Left renal pelvis (tissue), 4 donors: ENCODE data around the gene INPP5J. TPM values are rescaled to one million over a fixed set of nuclear protein-coding genes. Genes with fewer than 3 reads are reported as not detected.

ENCODE experiments used
- DNase-seq, 4 donors: peaks; one replicate each; pipeline ENCODE4 v3.0.0-alpha.2; 2013; ENCODE audit warnings: low read depth in 4 of 4, low spot score in 3 of 4
- polyA plus RNA-seq, 4 donors: library from polyadenylated mRNA; unstranded; fragments of 120-200 nt; gene quantifications; one replicate each; pipeline ENCODE4 v1.2.1, GENCODE V29; 2013; ENCODE audit not compliant: insufficient read length in 4 of 4

Gene INPP5J
- polyA plus RNA-seq, 4 donors, result 1.9 to 6.6 (median 4.7) TPM

DNA sequence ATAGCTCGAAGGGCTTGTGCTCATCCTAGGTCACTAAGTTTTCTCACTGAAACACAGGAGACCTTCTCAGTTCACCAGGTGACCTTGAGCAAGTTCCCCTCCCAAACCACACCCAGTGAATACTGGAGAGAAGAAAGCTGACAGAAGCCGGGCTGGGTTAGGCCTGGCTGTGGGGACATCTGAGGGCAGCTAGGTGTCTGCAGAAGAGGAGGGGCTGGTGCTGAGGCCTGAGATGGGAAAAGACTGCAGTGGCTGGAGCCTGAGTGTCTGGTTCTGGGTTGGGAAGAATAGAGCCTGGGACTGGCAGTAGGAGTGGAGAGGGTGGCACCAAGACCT lies 602 bp upstream of the INPP5J start:
- no peak for DNase-seq

DNA sequence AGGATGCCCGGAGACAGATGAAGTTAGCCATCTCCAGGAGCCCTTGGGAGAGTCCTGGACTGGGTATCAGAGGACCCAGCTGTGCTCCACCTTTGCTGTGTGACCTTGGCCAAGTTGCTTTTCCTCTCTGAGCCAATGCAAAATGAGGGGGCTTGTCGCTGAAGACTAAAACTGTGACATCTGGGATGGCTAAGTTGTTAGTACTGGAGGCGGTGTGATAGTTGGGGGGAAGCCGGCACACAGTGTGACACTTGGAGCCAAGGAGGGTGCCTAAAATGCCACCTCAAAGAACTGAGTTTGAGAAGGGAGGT lies 481 bp downstream of the INPP5J start:
- DNase-seq, result no peak

DNA sequence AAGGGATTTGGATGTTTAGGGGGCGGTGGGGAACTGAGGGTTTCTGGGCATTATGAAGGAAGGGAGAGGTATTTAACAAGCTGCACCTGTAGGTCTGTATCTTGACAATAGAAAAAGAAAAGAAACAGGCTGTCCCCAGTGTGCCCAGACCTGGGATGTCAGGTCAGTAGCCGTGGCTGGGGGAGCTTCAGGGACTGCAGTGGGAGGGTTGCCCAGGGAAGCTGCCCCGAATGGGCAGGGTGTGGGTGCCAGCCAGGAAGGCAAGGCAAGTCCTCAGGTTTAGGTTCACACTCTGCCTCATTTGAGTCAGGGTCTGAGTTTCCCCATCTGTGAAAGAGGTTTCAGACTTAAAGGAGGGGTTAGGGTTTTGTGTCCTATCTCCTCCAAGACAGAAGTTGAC lies 1.5 kb downstream of the INPP5J start:
- DNase-seq, result no peak

DNA sequence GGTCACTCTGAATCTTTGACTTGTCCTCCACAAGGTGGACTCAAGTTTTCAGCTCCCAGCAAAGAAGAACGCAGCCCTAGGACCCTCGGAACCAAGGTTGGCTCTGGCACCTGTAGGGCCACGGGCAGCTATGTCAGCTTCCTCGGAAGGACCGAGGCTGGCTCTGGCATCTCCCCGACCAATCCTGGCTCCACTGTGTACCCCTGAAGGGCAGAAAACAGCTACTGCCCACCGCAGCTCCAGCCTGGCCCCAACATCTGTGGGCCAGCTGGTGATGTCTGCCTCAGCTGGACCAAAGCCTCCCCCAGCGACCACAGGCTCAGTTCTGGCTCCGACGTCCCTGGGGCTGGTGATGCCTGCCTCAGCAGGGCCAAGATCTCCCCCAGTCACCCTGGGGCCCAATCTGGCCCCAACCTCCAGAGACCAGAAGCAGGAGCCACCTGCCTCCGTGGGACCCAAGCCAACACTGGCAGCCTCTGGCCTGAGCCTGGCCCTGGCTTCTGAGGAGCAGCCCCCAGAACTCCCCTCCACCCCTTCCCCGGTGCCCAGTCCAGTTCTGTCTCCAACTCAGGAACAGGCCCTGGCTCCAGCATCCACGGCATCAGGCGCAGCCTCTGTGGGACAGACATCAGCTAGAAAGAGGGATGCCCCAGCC lies 2.2 kb downstream of the INPP5J start:
- no peak for DNase-seq

DNA sequence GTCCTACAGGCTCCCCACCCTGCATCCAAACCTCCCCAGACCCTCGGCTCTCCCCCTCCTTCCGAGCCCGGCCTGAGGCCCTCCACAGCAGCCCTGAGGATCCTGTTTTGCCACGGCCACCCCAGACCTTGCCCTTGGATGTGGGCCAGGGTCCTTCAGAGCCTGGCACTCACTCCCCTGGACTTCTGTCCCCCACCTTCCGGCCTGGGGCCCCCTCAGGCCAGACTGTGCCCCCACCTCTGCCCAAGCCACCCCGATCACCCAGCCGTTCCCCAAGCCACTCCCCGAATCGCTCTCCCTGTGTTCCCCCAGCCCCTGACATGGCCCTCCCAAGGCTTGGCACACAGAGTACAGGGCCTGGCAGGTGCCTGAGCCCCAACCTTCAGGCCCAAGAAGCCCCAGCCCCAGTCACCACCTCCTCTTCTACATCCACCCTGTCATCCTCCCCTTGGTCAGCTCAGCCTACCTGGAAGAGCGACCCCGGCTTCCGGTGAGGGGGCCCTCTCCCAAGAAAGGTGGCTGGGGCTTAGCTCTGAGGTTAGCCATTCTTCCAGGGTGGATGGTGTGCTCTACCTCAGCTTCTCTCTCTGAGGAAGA lies 2.9 kb downstream of the INPP5J start:
- no peak for DNase-seq

DNA sequence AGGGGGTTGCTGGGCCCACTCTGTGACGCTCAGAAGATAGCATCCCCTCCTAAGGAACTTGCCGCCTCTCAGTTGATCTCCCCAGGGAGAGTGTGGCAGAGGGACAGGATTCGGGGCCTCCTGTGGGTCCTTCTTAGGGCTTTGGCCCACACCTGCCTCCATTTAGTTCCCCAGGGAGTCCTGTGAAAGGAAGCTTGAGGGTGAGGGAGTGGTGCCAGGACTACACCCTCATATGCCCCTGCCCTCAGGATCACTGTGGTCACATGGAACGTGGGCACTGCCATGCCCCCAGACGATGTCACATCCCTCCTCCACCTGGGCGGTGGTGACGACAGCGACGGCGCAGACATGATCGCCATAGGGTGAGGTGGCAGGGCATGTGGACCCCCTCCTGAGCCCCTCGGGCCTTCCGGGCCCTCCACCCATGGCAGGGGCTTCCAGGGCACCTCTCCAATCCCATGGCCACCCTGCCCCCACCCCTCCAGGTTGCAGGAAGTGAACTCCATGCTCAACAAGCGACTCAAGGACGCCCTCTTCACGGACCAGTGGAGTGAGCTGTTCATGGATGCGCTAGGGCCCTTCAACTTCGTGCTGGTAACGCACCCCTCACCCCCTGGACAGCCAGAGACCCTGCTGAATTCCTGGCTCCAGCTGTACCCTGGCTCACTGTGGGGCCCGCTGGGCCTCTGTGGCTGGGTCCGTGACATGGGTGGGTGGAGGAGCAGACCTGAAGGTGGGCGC lies 3.5 kb downstream of the INPP5J start:
- no peak for DNase-seq

DNA sequence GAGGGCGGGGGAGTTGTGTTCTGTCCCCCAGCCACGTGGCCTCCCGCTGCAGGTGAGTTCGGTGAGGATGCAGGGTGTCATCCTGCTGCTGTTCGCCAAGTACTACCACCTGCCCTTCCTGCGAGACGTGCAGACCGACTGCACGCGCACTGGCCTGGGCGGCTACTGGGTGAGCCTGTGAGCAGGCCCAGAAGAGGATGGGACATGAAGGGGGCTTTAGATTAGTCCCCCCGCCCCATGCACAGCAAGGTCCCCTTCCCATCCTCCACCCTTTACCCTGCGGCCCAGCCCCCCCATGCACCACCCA lies 4.1 kb downstream of the INPP5J start:
- no peak for DNase-seq

DNA sequence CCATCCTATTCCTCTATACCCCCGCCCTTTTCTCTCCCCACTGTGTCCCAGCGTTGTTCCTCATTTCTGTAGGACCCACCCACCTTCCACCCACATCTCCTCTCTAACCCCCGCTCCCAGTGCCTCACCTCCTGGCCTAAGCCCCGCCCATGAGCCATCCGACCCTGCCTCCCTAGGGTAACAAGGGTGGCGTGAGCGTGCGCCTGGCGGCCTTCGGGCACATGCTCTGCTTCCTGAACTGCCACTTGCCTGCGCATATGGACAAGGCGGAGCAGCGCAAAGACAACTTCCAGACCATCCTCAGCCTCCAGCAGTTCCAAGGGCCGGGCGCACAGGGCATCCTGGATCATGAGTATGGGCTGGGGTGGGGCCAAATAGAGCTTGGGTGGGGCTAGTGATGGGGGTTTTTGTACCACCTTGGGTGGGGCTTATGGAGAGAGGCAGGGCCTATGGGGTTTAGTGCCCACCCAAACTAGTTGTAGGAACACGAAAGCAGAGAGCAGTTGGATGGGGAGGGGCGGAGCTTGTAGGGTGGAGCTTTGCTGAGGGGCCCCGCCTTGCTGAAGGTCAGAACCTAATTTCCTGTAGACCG lies 4.5 kb downstream of the INPP5J start:
- no peak for DNase-seq

DNA sequence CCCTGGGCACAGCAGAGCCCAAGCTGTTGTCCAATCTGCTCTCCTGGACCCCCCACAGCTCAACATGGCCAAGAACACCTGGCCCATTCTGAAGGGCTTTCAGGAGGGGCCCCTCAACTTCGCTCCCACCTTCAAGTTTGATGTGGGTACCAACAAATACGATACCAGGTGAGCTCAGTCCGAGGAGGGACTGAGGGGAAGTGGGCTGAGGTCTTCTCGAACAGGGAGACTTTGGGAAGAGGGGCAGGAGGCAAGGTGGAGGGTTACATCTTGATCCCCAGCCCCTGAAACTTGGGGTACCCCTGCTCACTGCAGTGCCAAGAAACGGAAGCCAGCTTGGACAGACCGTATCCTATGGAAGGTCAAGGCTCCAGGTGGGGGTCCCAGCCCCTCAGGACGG lies 5.4 kb downstream of the INPP5J start:
- no peak for DNase-seq

DNA sequence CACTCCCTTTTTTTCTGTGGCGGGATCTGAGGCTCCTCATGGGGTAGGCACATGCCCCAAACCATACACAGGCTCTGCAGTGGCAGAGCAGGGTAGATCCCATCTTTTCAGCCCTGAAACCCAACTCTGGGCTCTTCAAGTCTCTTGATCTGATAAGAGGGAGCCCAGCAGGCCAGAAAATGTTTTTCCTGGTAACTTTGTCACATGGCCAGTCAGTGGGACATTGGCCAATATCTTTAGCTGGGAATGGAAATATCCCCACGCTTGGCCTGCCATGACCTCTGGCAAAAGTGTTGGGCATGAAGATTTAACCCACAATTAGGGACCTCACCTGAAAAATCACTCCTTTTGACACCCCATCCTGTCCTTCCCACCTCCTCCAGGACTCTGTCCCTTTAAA lies 8.1 kb downstream of the INPP5J start:
- DNase-seq, result no peak

DNA sequence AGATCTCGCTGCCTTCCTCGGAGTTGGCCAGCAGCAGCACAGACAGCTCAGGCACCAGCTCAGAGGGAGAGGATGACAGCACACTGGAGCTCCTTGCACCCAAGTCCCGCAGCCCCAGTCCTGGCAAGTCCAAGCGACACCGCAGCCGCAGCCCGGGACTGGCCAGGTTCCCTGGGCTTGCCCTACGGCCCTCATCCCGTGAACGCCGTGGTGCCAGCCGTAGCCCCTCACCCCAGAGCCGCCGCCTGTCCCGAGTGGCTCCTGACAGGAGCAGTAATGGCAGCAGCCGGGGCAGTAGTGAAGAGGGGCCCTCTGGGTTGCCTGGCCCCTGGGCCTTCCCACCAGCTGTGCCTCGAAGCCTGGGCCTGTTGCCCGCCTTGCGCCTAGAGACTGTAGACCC lies 11.1 kb downstream of the INPP5J start:
- DNase-seq, result no peak

DNA sequence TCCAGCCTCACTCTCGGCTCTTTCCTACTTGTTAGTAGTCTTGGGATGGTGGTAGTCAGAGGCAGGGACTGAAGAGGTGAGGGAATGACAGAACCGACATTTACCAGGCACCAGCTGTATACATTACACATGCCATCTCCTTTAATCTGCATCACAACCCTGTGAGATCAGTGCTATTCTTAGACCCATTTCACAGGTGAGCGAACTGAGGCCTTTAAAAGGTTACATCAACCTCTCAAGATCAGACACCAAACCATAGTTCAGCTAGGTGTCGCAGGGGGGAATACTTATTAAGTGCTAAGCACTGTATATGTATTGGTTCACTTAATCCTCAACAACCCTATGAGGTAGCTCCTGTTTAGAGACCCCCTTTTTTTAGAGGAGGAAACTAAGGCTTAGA lies 11.9 kb downstream of the INPP5J start:
- DNase-seq, result no peak

DNA sequence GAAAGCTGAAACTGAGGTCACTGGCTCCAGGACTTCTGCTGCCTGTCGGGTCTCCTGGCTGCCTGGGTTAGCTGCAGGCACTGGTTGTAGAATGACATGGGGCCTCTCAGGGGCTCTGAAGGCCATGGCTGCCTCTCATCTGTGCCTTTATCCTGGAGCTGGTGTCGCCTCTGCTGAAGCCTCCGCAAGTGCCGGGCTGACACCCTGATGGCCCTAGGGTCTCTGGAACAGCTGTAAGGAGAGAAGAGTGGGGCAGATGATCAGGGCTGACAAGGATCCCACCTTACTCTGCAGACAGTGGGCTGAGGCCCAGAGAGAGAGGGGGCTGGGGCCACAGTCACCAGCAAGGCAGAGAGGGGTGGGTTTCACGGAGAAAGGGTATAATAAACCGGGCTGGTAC lies 12.9 kb downstream of the INPP5J start:
- no peak for DNase-seq

DNA sequence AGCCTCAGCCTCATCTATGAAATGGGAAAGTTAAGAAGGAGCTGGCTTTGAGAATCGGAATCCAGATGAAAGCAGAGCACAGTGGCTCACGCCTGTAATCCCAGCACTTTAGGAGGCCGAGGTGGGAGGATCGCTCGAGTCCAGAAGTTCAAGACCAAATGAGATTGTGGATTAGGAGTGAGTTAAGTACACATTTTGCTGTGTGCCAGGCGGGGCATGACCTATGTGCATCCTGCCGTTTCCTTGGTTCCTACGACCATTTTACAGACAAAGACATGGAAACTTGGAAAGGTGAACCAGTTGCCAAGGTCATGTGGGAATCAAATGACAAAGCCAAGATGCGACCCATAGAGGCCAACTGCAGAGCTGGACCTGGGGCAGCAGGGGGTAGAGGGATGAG lies 13.4 kb downstream of the INPP5J start:
- DNase-seq, result no peak

DNA sequence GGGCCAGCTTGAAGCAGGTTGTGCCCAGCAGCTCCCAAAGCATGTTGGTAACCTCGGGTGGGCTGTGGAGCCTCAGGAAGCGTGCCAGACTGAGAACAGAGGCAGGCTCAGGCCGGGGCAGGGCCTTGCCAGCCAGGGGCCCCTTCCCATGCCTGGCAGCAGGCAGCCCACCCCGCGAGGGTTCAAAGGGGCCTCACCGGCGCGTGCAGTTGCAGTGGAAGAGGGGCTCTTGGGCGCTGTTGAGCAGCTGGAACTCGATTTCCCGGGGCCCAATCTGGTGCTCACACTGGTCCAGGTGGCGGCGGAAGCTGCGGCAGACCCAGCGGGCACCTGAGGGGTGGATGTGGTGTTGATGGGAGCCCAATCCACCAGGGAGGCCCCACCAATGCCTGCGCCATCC lies 13.9 kb downstream of the INPP5J start:
- no peak for DNase-seq

DNA sequence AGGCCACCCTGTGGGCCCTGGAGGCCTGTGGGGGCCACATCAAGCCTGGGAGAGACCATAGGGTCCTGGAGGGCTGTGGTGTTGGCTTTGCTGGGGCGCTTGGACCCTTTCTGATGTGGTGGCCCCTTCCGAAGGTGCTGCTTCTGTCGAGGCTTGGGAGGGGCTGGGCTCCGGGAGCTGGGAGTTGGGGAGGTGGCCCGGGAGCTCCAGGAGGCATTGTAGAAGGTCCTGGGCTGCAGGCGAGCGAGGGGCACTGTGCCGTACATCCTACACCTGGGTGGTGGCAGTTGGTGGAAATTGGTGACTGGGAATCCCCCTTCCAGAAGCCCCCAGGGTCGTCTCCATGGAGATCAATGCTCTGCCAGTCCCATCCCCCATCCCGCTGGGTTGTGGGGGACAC lies 15.0 kb downstream of the INPP5J start:
- no peak for DNase-seq

DNA sequence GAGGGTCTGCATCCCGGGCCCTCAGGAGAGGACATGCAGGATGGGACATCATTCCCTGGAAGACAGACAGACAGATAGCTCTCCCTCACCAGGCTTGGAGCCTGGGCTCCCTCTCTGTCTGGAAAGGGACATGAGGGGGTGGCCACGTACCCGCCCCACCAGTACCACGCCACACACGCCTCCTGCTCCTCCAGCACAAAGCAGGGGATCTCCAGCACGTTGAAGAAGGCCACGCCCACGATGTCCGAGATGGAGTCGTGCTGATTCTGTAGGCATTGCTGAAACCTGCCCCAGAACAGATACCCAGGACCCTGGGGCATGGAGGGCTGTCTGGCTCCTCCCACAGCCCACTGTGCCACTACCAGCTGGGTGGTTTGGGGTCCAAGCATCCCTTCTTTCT lies 15.4 kb downstream of the INPP5J start:
- no peak for DNase-seq

DNA sequence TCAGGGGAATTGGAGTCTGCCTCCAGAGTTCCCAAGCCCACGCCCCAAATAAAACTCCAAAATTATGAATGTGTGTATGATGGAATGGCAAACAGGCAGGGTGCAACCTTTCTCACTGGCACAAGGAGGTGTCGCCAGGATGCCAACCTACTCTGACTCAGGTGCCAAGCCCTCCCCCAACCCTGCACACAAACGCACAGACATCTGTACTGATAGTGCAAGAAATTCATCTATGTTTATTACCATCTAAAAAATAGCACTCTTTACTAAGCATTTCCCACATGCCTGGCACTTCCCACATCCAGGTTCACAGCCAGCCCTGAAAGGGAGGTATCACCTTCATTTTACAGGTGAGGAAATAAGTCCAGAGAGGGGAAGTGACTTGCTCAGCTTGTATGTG lies 16.3 kb downstream of the INPP5J start:
- DNase-seq, result no peak

DNA sequence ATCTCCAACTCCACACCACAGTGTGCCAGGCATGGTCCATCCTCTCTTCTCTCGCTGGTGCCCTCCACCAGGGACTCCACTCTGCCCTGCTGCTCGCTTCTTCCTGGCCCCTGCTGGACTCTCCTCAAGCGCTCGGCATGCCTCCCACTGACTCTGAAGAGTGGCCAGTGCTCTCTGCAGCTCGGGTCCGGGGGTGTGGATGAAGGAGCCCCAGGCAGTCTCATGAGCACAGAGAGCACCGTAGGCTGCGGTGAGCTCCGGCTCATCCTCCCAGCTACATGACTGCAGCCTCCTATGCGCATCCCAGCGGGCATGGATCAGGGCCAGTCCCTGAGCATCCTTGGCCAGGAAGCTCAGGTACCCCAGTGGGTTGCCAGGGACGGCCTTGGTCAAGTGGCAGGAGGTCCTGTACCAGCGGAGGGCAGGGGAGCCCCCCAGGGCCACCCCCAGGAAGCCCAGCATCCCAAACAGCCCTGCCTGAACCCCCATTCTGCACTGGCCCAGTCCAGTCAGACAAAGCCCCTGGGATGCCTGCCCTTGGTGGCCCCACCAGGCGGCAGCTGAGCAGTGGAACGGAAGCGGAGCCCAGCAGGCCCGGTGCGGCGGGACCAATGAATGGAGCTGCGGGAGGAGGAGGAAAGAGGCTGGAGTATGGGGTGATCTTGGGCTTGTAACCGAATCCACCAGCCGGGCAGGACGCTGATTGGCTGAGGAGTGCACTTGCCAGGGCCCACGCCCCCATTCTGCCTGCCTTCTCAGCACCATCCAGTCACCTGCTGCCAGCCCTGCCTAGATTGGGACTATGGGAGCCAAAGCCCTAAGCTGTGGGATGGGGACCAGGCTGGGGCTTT lies 17.3 kb downstream of the INPP5J start, which contains the start of gene PLA2G3:
TSS of gene PLA2G3 (minus strand) at position 643 of the 851 bp plus-strand sequence. CDS start at position 489, 154 bp downstream.
- no peak for DNase-seq

DNA sequence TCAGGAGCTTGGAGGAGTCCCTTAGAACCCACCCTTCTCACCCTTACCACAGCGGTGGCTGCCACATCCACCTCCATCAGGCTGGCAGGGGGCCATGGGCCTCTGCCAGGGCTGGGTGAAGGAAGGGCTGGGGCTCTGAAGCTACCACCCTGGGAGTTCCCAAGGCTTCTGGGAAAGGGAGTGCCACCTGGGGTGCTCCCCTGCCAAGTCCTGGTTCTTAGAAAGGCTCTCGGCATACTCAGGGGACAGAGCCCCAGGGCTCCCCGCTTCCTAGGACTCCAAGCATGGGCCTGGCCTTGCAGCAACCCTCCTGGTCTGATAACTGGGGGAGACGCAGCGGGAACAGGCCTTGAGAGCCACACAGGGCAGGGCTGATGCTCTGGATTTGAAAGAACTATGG lies 18.0 kb downstream of the INPP5J start:
- no peak for DNase-seq

DNA sequence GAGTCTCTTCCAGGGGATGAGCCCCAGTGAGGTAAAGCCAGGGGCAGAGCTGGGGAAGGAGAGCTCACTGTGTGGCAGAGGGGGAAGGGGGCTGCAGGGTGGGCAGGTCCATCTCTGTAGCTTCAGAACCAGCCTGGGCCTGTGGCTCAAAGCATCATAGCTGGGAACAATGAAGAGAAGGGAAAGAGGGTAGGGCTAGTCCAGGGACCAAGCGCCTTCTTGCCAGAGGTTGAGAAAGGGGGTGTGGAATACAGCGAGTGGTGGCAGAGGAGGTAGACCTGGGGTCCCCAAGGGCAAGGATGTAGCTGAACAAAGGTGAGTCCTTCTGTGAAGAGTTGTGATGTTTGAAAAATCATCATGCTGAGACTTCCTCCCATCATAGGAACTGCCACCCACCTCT lies 18.8 kb downstream of the INPP5J start:
- no peak for DNase-seq
